IMR-90 (cell line): Measurements from ENCODE around the gene TNFRSF18. TPM values are rescaled to one million over a fixed set of nuclear protein-coding genes. Genes with fewer than 3 reads are reported as not detected.

Source experiments
- ATAC-seq: fragments of 200-7000 bp; cut with Tn5 transposase; 2 replicates; pipeline ENCODE4 v1.9.1; 2020; ENCODE audit warnings: low read depth, mild to moderate bottlenecking, moderate library complexity
- BruUV-seq: library from RNA; stranded (reverse); fragments of 400-500 nt; replicated peaks from 2 replicates; lab custom pipeline; 2021; lab: Mats Ljungman, UMichigan
- CTCF ChIA-PET: fragments of 300-600 bp; formaldehyde crosslinking; extraction: SDS; loops from one replicate; lab custom pipeline; 2021; ENCODE audit warnings: antibody characterized with exemption; lab: Yijun Ruan, JAX
- POLR2A ChIA-PET: fragments of 300-600 bp; sonication (Branson Sonifier 250); formaldehyde crosslinking; loops from one replicate; lab custom pipeline; 2022; ENCODE audit warnings: antibody characterized with exemption; ENCODE audit not compliant: unreplicated experiment; lab: Charles Lee
- DNase-seq: peaks from one replicate; pipeline ENCODE4 v3.0.0; 2013
- H2AFZ ChIP-seq: replicated peaks from 2 replicates; pipeline ENCODE3; 2013; ENCODE audit warnings: low read length, mild to moderate bottlenecking; ENCODE audit not compliant: poor library complexity
- H2AK5ac ChIP-seq: 2 replicates; pipeline ENCODE4 v1.6.1; 2013; ENCODE audit warnings: low read depth, low read length, inconsistent platforms
- H2AK9ac ChIP-seq: replicated peaks from 2 replicates; pipeline ENCODE3; 2013; ENCODE audit warnings: mild to moderate bottlenecking, low read depth, low read length, moderate library complexity; ENCODE audit not compliant: poor library complexity
- H2BK120ac ChIP-seq: 2 replicates; pipeline ENCODE4 v1.6.1; 2013; ENCODE audit warnings: low read depth, low read length, inconsistent platforms
- H2BK15ac ChIP-seq: 3 replicates; pipeline ENCODE4 v1.6.1; 2013; ENCODE audit warnings: low read depth, low read length, inconsistent platforms
- H2BK20ac ChIP-seq: 2 replicates; pipeline ENCODE4 v1.6.1; 2013; ENCODE audit warnings: low read depth, mild to moderate bottlenecking, inconsistent platforms, low read length, moderate library complexity
- H2BK5ac ChIP-seq: 2 replicates; pipeline ENCODE4 v1.6.1; 2013; ENCODE audit warnings: mild to moderate bottlenecking, low read depth, low read length, inconsistent platforms; ENCODE audit not compliant: poor library complexity, severe bottlenecking
- H3K14ac ChIP-seq: replicated peaks from 2 replicates; pipeline ENCODE4 v1.6.1; 2013; ENCODE audit warnings: low read depth, low read length, inconsistent platforms
- H3K18ac ChIP-seq: 2 replicates; pipeline ENCODE4 v1.6.1; 2013; ENCODE audit warnings: low read depth, low read length, control low read depth
- H3K23ac ChIP-seq: 2 replicates; pipeline ENCODE4 v1.6.1; 2013; ENCODE audit warnings: low read depth, low read length, inconsistent platforms
- H3K27ac ChIP-seq: 2 replicates; pipeline ENCODE4 v1.5.1; 2013; ENCODE audit warnings: mild to moderate bottlenecking, control low read depth, low read length; ENCODE audit not compliant: insufficient read depth
- H3K27me3 ChIP-seq: 2 replicates; pipeline ENCODE4 v1.6.1; 2013; ENCODE audit warnings: low read length; ENCODE audit not compliant: control insufficient read depth, insufficient read depth
- H3K36me3 ChIP-seq: 2 replicates; pipeline ENCODE4 v1.6.1; 2013; ENCODE audit warnings: low read length, mixed read lengths; ENCODE audit not compliant: control insufficient read depth, insufficient read depth
- H3K4ac ChIP-seq: 2 replicates; pipeline ENCODE4 v1.6.1; 2013; ENCODE audit warnings: low read depth, low read length, inconsistent platforms
- H3K4me1 ChIP-seq: 2 replicates; pipeline ENCODE4 v1.6.1; 2013; ENCODE audit warnings: low read length, mixed read lengths; ENCODE audit not compliant: control insufficient read depth, insufficient read depth
- H3K4me2 ChIP-seq: 2 replicates; pipeline ENCODE4 v1.6.1; 2013; ENCODE audit warnings: low read depth, mild to moderate bottlenecking, control low read depth, low read length, moderate library complexity
- H3K4me3 ChIP-seq: 2 replicates; pipeline ENCODE4 v1.5.1; 2013; ENCODE audit warnings: low read depth, mild to moderate bottlenecking, control low read depth, low read length, moderate library complexity; ENCODE audit not compliant: insufficient read depth
- H3K56ac ChIP-seq: 2 replicates; pipeline ENCODE4 v1.6.1; 2013; ENCODE audit warnings: low read length, inconsistent platforms; ENCODE audit not compliant: insufficient read depth; ENCODE audit errors: extremely low read depth
- H3K79me1 ChIP-seq, 2 experiments: 2 replicates each; pipeline ENCODE4 v1.6.1; 2013; ENCODE audit warnings: low read length in 2 of 2, inconsistent platforms in 1 of 2, low read depth in 1 of 2
- H3K9ac ChIP-seq: 2 replicates; pipeline ENCODE4 v1.6.1; 2013; ENCODE audit warnings: low read depth, low read length, control low read depth
- H3K9me1 ChIP-seq: 2 replicates; pipeline ENCODE4 v1.6.1; 2013; ENCODE audit warnings: low read length, inconsistent platforms; ENCODE audit not compliant: insufficient read depth
- H3K9me3 ChIP-seq: 2 replicates; pipeline ENCODE4 v1.6.1; 2013; ENCODE audit warnings: low read length; ENCODE audit not compliant: control insufficient read depth, insufficient read depth
- H4K20me1 ChIP-seq: 2 replicates; pipeline ENCODE4 v1.6.1; 2013; ENCODE audit warnings: low read length, inconsistent platforms; ENCODE audit not compliant: insufficient read depth
- H4K5ac ChIP-seq: 2 replicates; pipeline ENCODE4 v1.6.1; 2013; ENCODE audit warnings: mild to moderate bottlenecking, low read depth, low read length, control low read depth
- H4K8ac ChIP-seq, 2 experiments: 2 replicates each; pipeline ENCODE4 v1.6.1; 2013; ENCODE audit warnings: low read depth in 2 of 2, low read length in 2 of 2, control low read depth in 1 of 2, inconsistent platforms in 1 of 2
- H4K91ac ChIP-seq: 2 replicates; pipeline ENCODE4 v1.6.1; 2013; ENCODE audit warnings: low read depth, low read length, inconsistent platforms; ENCODE audit not compliant: insufficient read depth
- BHLHE40 ChIP-seq: fragments of 150-350 bp; IDR thresholded peaks from 2 replicates; pipeline ENCODE4 v1.6.1; 2016; ENCODE audit warnings: mild to moderate bottlenecking, low read depth, low read length
- CEBPB ChIP-seq: IDR thresholded peaks from 2 replicates; pipeline ENCODE4 v1.6.1; 2012; ENCODE audit warnings: low read depth, low read length, improper control_type of control experiment
- MAZ ChIP-seq: IDR thresholded peaks from 2 replicates; pipeline ENCODE4 v1.6.1; 2012; ENCODE audit warnings: low read depth, mild to moderate bottlenecking, low read length, improper control_type of control experiment, moderate library complexity, borderline replicate concordance
- MXI1 ChIP-seq: IDR thresholded peaks from 2 replicates; pipeline ENCODE4 v1.6.1; 2012; ENCODE audit warnings: low read depth, mild to moderate bottlenecking, low read length, moderate library complexity, borderline replicate concordance
- WGBS, 2 experiments: methylation state at CpG; one replicate each; pipeline versions ENCODE4 v1.1.5 to v1.1.7; 2013; ENCODE audit warnings: missing lambda C conversion rate in 2 of 2; ENCODE audit not compliant: insufficient read length in 1 of 2; ENCODE audit errors: extremely low coverage in 2 of 2; 5-methylcytosine and 5-hydroxymethylcytosine counted together
- dilution Hi-C: fragments of 300-500 bp; cut with HindIII; formaldehyde crosslinking; loops from one replicate; pipeline ENCODE4 v1.14.3; 2018; ENCODE audit warnings: low sequenced_read_pairs; ENCODE audit not compliant: unreplicated experiment
- in situ Hi-C: fragments of 300-500 bp; cut with MboI; formaldehyde crosslinking; loops from 3 replicates; pipeline ENCODE4 v1.14.3; 2019; ENCODE audit warnings: low sequenced_read_pairs, inconsistent platforms, mixed read lengths
- intact Hi-C: fragments of 100-400 bp; cut with micrococcal nuclease; formaldehyde crosslinking; loops from 2 replicates; pipeline ENCODE4 v1.10.0; 2022
- polyA plus RNA-seq, 3 experiments: library from polyadenylated mRNA; depleted of rRNA; stranded (reverse); fragments of >200 nt; gene quantifications; 2 replicates each; pipeline ENCODE4 v1.2.3, GENCODE V29; 2012; ENCODE audit warnings: low replicate concordance in 1 of 3
- total RNA-seq: library from RNA; depleted of rRNA; stranded (reverse); fragments of >200 nt; gene quantifications from 2 replicates; pipeline ENCODE4 v1.2.3, GENCODE V29; 2012
- TF ChIP-seq, protein P1 (sequence below): fragments of 150-350 bp; IDR thresholded peaks from 2 replicates; pipeline ENCODE4 v1.6.1; 2016; ENCODE audit warnings: low read depth, mild to moderate bottlenecking, low read length, moderate library complexity, borderline replicate concordance
- TF ChIP-seq, protein P2 (sequence below): conservative IDR thresholded peaks from 2 replicates; pipeline ENCODE4 v1.5.1; 2012; ENCODE audit warnings: mild to moderate bottlenecking, low read depth, low read length, improper control_type of control experiment

TNFRSF18 gene
- total and polyA plus RNA-seq, 2 of the 4 experiments (the other 2 are of a cell fraction) = 0.18 to 1.0 TPM

- H2AK5ac ChIP-seq = no peak overlapping the region
- H3K14ac ChIP-seq = no peak overlapping the region
- H3K18ac ChIP-seq = no peak overlapping the region
- H4K20me1 ChIP-seq = peaks cover 55% of the 10 kb centered on the region
- no peak overlapping the region for H2BK20ac ChIP-seq
- in situ Hi-C loops (no loop called here), intact Hi-C loops (no loop called here), dilution Hi-C loops (no loop called here)
- H3K27me3 ChIP-seq = no peaks in the 10 kb centered on the region
- H3K9me3 ChIP-seq = peaks cover 3% of the 10 kb centered on the region
- H3K4me3 ChIP-seq = no peak overlapping the region
- no peak overlapping the region for H3K23ac ChIP-seq
- peaks cover 11 to 70% of the 10 kb centered on the region in 2 experiments; a peak in 3 of 4 replicates for H3K79me1 ChIP-seq
- ATAC-seq (no peak), DNase-seq (no peak)
- H3K9me1 ChIP-seq = peaks cover 10% of the 10 kb centered on the region
- no peak overlapping the region for H4K91ac ChIP-seq
- peaks cover 49% of the 10 kb centered on the region for H3K36me3 ChIP-seq
- ChIA-PET POLR2A (no interaction called here), CTCF (no interaction called here)
- H2BK5ac ChIP-seq = no peak overlapping the region
- H3K4me2 ChIP-seq = no peak overlapping the region
- no peak overlapping the region for H2BK15ac ChIP-seq
- no peak overlapping the region for H3K27ac ChIP-seq
- TF ChIP-seq BHLHE40 (no peak), CEBPB (no peak), MAZ (no peak), MXI1 (no peak)
- TF ChIP-seq, protein P1, sequence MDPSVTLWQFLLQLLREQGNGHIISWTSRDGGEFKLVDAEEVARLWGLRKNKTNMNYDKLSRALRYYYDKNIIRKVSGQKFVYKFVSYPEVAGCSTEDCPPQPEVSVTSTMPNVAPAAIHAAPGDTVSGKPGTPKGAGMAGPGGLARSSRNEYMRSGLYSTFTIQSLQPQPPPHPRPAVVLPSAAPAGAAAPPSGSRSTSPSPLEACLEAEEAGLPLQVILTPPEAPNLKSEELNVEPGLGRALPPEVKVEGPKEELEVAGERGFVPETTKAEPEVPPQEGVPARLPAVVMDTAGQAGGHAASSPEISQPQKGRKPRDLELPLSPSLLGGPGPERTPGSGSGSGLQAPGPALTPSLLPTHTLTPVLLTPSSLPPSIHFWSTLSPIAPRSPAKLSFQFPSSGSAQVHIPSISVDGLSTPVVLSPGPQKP = no peak
- TF ChIP-seq, protein P2, sequence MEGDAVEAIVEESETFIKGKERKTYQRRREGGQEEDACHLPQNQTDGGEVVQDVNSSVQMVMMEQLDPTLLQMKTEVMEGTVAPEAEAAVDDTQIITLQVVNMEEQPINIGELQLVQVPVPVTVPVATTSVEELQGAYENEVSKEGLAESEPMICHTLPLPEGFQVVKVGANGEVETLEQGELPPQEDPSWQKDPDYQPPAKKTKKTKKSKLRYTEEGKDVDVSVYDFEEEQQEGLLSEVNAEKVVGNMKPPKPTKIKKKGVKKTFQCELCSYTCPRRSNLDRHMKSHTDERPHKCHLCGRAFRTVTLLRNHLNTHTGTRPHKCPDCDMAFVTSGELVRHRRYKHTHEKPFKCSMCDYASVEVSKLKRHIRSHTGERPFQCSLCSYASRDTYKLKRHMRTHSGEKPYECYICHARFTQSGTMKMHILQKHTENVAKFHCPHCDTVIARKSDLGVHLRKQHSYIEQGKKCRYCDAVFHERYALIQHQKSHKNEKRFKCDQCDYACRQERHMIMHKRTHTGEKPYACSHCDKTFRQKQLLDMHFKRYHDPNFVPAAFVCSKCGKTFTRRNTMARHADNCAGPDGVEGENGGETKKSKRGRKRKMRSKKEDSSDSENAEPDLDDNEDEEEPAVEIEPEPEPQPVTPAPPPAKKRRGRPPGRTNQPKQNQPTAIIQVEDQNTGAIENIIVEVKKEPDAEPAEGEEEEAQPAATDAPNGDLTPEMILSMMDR = no peak
- no peak overlapping the region for H4K5ac ChIP-seq
- WGBS, 2 experiments = 98% methylated on average over 26 of the region's 30 CpGs; no CpG with 5 or more reads in 1 of the 2 experiments
- H2BK120ac ChIP-seq = no peak overlapping the region
- no peak overlapping the region for H3K4ac ChIP-seq
- no peak overlapping the region for H3K56ac ChIP-seq
- no peak overlapping the region for H3K9ac ChIP-seq
- H2AFZ ChIP-seq = no peak overlapping the region
- H2AK9ac ChIP-seq = no peak overlapping the region
- H4K8ac ChIP-seq = no peak overlapping the region
- peaks cover 13% of the 10 kb centered on the region; the same call in 1 of the 2 replicates for H3K4me1 ChIP-seq
- BruUV-seq = no TSS peak
Measured at GRCh38 chr1:1228187-1228586, 21.8 kb upstream of the TNFRSF18 start.
